Common myeloid progenitor, CD34-positive (primary cell): Measurements from ENCODE around the gene PRR14.
A peak's percentile ranks its signal among the peaks of the same experiment; 100 is the strongest.

ENCODE experiments used
- CTCF ChIA-PET: fragments of 350-600 bp; sonication (Branson Sonifier 250); formaldehyde crosslinking; loops from one replicate; lab custom pipeline; 2021; ENCODE audit warnings: antibody characterized with exemption; lab: Charles Lee
- POLR2A ChIA-PET: fragments of 350-600 bp; sonication (Branson Sonifier 250); formaldehyde crosslinking; loops from one replicate; lab custom pipeline; 2021; ENCODE audit warnings: antibody characterized with exemption; lab: Charles Lee
- DNase-seq, 3 donors: peaks; one replicate each; pipeline versions ENCODE4 v3.0.0 to v3.0.0-alpha.2; 2013
- H3K27ac ChIP-seq, 2 experiments: 1 replicate in 1 of 2; 2 replicates in 1 of 2; pipeline ENCODE4 v1.7.0; 2013; ENCODE audit warnings: inconsistent platforms in 2 of 2, low read length in 2 of 2, mild to moderate bottlenecking in 2 of 2, low read depth in 1 of 2, moderate library complexity in 1 of 2; ENCODE audit not compliant: severe bottlenecking in 2 of 2, insufficient read depth in 1 of 2, poor library complexity in 1 of 2
- H3K27me3 ChIP-seq, 5 experiments: replicated peaks in 2 of 5; 1 replicate in 3 of 5; 2 replicates in 2 of 5; pipeline versions ENCODE4 v1.6.1 to v1.7.0; 2013; ENCODE audit warnings: low read length in 4 of 5, mild to moderate bottlenecking in 2 of 5, moderate library complexity in 2 of 5, inconsistent platforms in 1 of 5; ENCODE audit not compliant: insufficient read depth in 5 of 5, control insufficient read depth in 4 of 5
- H3K36me3 ChIP-seq, 4 experiments: 1 replicate in 2 of 4; 2 replicates in 2 of 4; pipeline versions ENCODE4 v1.6.1 to v1.7.0; 2013; ENCODE audit warnings: low read length in 3 of 4, control low read depth in 1 of 4, mild to moderate bottlenecking in 1 of 4; ENCODE audit not compliant: control insufficient read depth in 4 of 4, insufficient read depth in 4 of 4
- H3K4me1 ChIP-seq, 4 experiments: 1 replicate in 3 of 4; 2 replicates in 1 of 4; pipeline versions ENCODE4 v1.6.1 to v1.7.1; 2013; ENCODE audit warnings: low read length in 3 of 4, mild to moderate bottlenecking in 3 of 4, control low read depth in 1 of 4, inconsistent platforms in 1 of 4, moderate library complexity in 1 of 4; ENCODE audit not compliant: control insufficient read depth in 4 of 4, insufficient read depth in 4 of 4; ENCODE audit errors: control extremely low read depth in 1 of 4
- H3K4me3 ChIP-seq, 7 experiments: 1 replicate in 4 of 7; 2 replicates in 3 of 7; pipeline versions ENCODE4 v1.5.1 to v1.7.0; 2013; ENCODE audit warnings: mild to moderate bottlenecking in 7 of 7, low read length in 6 of 7, moderate library complexity in 6 of 7, inconsistent platforms in 2 of 7, low read depth in 2 of 7, control low read depth in 1 of 7; ENCODE audit not compliant: insufficient read depth in 4 of 7, control insufficient read depth in 1 of 7; ENCODE audit errors: extremely low read depth in 1 of 7
- H3K9me3 ChIP-seq, 5 experiments: 1 replicate in 4 of 5; 2 replicates in 1 of 5; pipeline versions ENCODE4 v1.6.1 to v1.7.1; 2013; ENCODE audit warnings: low read length in 4 of 5, mild to moderate bottlenecking in 2 of 5, inconsistent platforms in 1 of 5, low read depth in 1 of 5, moderate library complexity in 1 of 5; ENCODE audit not compliant: control insufficient read depth in 4 of 5, insufficient read depth in 2 of 5; ENCODE audit errors: control extremely low read depth in 1 of 5
- WGBS: methylation state at CpG from one replicate; pipeline ENCODE4 v1.1.5; 2013; ENCODE audit not compliant: insufficient coverage; 5-methylcytosine and 5-hydroxymethylcytosine counted together

The PRR14 gene

DNA sequence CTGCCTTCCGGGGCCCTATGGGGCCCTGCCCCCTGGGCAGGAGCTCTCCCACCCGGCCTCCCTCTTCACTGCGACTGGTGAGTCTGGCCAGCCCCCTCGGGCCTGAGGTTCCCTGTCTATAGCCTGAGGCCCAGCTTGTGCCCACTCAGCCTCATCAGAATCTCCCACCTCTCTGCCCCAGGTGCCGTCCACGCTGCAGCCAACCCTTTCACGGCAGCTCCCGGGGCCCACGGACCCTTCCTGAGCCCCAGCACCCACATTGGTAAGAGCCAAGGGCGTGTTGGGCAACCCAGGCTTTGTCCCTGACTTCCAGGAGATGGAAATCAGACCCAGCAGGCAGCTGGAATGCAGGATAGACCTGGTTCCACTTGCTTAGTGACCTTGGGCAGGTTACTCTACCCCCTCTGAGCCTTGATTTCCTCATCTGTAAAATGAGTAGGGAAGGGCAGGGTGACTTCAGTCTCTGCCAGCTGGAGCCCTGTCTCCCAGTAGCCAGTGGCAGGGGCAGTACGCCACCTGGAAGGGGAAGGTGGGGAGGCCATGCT is 16.7 kb downstream of the PRR14 start:
- H3K27ac ChIP-seq, result peak overlapping the region in 1 of 2 experiments; percentile 22
- 100% methylated on average over 11 of the region's 11 CpGs for WGBS
- no peak for DNase-seq
- no peaks in the 10 kb centered on the region for H3K4me1 ChIP-seq
- no peaks in the 10 kb centered on the region for H3K27me3 ChIP-seq
- peaks cover 10 to 83% (median 72%) of the 10 kb centered on the region in 4 experiments for H3K36me3 ChIP-seq
- ChIA-PET POLR2A (interaction anchor here (0.5 to 1.7 kb wide), 3 partner anchors 9 to 601 kb away, joined by 3 to 6 read pairs (median 4); partner anchors contain the start of gene FBRS), CTCF (interaction anchor here (2.5 to 6.2 kb wide), 2 partner anchors 11 to 25 kb away, joined by 5 to 54 read pairs; no protein-coding TSS in a partner anchor)
- no peak overlapping the region for H3K4me3 ChIP-seq
- no peaks in the 10 kb centered on the region for H3K9me3 ChIP-seq

- Histone ChIP-seq H3K4me3 (no peak overlapping the region), H3K36me3 (peaks cover 7 to 73% (median 62%) of the 10 kb centered on the region in 4 experiments), H3K27ac (no peak overlapping the region), H3K27me3 (no peaks in the 10 kb centered on the region), H3K4me1 (no peaks in the 10 kb centered on the region), H3K9me3 (no peaks in the 10 kb centered on the region)
- ChIA-PET POLR2A (interaction anchor here (0.7 to 1.7 kb wide), 3 partner anchors 8 to 17 kb away, joined by 3 to 6 read pairs (median 3); partner anchors contain the start of gene FBRS), CTCF (interaction anchor here (2.5 to 6.2 kb wide), 2 partner anchors 10 to 24 kb away, joined by 5 to 54 read pairs; no protein-coding TSS in a partner anchor)
- no peak for DNase-seq
- 96% methylated on average over 12 of the region's 12 CpGs for WGBS
Observed at GRCh38 chr16:30668393-30668792, 17.6 kb downstream of the PRR14 start.

DNA sequence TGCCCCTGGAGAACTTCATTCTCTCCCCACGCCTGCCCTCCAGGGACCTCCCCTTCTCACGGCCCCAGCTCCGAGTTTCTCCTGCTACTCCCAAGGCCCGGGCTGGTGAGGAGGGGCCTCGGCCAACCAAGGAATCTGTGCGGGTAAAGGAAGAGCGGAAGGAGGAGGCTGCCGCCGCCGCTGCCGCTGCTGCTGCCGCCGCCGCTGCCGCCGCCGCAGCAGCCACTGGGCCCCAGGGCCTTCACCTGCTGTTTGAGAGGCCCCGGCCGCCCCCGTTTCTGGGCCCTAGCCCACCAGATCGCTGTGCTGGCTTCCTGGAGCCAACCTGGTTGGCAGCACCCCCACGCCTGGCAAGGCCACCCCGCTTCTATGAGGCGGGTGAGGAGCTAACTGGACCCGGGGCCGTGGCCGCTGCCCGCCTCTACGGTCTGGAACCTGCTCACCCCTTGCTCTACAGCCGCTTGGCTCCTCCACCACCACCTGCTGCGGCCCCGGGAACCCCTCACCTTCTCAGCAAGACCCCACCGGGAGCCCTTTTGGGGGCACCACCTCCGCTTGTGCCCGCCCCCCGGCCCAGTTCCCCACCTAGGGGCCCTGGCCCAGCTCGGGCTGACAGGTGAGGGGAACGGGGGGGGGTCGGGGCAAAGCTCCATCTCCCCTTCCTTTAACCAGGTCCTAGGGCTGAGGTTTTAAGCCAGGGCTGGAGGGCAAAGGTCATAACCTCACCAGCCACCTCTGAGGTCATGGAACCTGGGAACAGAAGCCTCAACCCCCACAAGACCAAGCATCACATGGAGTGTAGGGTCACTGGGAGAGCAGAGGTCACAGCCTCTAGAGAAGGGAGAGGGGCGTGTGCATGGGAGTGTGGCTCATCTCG is 18.5 kb downstream of the PRR14 start:
- ChIA-PET POLR2A (interaction anchor here (0.6 to 1.7 kb wide), 5 partner anchors 8 to 47 kb away, joined by 3 to 6 read pairs (median 4); partner anchors contain the start of gene FBRS), CTCF (interaction anchor here (1.9 to 6.2 kb wide), 3 partner anchors 9 to 24 kb away, joined by 5 to 54 read pairs (median 7); no protein-coding TSS in a partner anchor)
- Histone ChIP-seq H3K9me3 (no peaks in the 10 kb centered on the region), H3K4me3 (no peak overlapping the region), H3K36me3 (peaks cover 7 to 67% (median 57%) of the 10 kb centered on the region in 4 experiments), H3K4me1 (no peaks in the 10 kb centered on the region), H3K27me3 (no peaks in the 10 kb centered on the region), H3K27ac (no peak overlapping the region)
- WGBS, result 90% methylated on average over 17 of the region's 41 CpGs
- no peak for DNase-seq

DNA sequence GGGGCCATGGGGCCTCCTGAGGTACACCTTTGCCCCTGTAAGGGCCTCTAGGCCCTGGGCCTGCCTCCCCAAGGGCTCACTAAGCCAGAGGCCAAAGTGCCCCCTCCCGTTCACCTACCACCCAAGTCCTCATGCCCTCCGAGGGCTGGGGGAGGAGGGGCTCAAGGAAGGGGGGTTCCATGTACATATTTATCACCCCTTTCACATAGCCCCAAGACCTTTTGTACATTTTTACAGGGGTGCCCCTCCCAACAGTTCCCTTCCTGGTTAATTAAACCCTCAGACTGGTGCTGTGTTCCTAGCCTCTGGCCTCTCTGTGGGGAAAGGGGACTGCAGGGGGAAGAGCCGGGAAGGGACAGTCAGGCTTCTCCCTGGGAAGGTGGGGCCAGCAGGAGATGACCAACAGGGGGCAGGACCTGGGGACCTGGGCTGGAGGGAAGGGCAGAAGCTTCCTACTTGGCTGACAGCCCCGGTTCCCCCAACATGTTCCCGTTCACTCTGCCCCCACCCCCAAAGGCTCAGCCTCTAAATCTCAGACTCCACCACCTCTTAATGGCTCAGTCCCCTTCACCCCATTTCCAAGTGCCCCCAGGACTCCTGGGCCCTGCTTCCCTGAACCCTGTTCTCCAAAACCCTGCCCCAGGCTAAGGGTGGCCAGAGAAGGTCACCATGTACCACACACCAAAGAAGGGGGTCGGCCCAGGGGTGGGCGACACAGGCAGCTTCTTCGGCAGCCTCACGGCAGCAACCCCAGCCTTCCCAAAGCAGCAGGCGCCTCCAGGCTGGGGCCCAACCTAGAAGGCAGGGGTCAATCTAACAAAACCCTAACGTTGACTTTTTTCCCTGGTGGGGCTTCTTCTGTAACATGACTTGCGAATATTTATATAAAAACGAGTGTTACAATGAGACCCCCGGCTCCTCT is 19.4 kb downstream of the PRR14 start:
- Histone ChIP-seq H3K27me3 (no peaks in the 10 kb centered on the region), H3K9me3 (no peaks in the 10 kb centered on the region), H3K36me3 (peaks cover 7 to 58% (median 51%) of the 10 kb centered on the region in 4 experiments), H3K27ac (no peak overlapping the region), H3K4me1 (no peaks in the 10 kb centered on the region), H3K4me3 (no peak overlapping the region)
- ChIA-PET CTCF (interaction anchor here (1.9 kb wide), 1 partner anchor 24 kb away, joined by 7 read pairs; no protein-coding TSS in a partner anchor), POLR2A (interaction anchor here (0.6 to 1.6 kb wide), 3 partner anchors 9 to 46 kb away, joined by 3 to 5 read pairs (median 4); no protein-coding TSS in a partner anchor)
- DNase-seq, result no peak
- 82% methylated on average over 6 of the region's 14 CpGs for WGBS

DNA sequence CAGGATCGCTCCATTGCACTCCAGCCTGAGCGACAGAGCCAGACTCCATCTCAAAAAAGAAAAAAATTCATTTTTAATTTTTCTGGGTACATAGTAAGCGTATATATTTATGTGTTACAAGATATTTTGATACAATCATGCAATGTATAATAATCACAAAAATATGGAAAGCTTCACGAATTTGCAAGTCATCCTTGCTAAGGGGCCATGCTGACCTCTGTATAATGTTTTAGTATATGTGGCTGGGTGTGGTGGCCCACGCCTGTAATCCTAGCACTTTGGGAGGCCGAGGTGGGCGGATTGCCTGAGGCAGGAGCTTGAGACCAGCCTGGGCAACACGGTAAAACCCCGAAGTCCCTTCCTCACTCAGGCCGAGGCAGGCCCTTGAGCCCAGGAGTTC is 24.4 kb downstream of the PRR14 start:
- H3K27ac ChIP-seq, result no peak overlapping the region
- POLR2A ChIA-PET, result interaction anchor here (1.4 kb wide), 1 partner anchor 15 kb away, joined by 3 read pairs; no protein-coding TSS in a partner anchor
- no peaks in the 10 kb centered on the region for H3K27me3 ChIP-seq
- peaks cover 0 to 8% (median 7%) of the 10 kb centered on the region in 4 experiments for H3K36me3 ChIP-seq
- WGBS, result 95% methylated on average over 7 of the region's 10 CpGs
- H3K9me3 ChIP-seq, result no peaks in the 10 kb centered on the region
- no peak overlapping the region for H3K4me3 ChIP-seq
- no peaks in the 10 kb centered on the region for H3K4me1 ChIP-seq
- CTCF ChIA-PET, result interaction anchor here (0.9 to 4.7 kb wide), 5 partner anchors 9 to 258 kb away, joined by 3 to 31 read pairs (median 4); no protein-coding TSS in a partner anchor
- DNase-seq, result no peak

DNA sequence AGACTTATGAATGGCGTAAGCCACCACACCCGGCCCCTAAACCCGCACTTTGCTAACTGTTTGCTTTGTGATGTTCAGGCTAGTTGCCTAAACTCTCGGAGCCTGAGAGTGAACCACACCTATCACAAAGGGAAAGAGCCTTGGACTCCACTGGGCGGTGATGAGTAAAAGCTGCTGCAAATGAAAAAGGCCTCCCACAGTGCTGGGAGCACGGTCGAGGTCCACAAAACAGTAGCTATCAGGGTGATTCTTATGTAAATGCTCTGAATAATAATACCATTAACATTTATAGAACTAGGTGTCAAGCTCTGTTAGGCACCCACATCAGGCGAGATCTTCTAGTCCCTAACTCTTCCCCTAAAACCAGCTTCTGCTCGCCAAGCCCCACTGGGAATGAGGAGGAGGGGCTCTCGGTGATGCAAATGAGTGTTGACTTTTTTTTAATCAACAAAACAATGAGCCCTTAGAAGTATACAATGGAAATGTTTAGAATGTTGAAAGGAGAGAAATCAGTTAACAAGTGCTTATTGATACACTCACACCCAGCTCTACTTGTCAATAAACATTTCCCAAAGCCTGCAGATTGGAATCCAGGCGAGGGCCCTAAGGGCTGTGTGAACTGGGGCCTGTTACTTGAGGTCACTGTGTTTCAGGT is 27.3 kb downstream of the PRR14 start:
- no peaks in the 10 kb centered on the region for H3K27me3 ChIP-seq
- no peaks in the 10 kb centered on the region for H3K4me1 ChIP-seq
- no peak overlapping the region for H3K27ac ChIP-seq
- ChIA-PET POLR2A (interaction anchor here (1.1 kb wide), 1 partner anchor 19 kb away, joined by 3 read pairs; no protein-coding TSS in a partner anchor), CTCF (interaction anchor here (1.1 to 4.7 kb wide), 5 partner anchors 10 to 70 kb away, joined by 3 to 31 read pairs (median 3); partner anchors contain the start of genes PHKG2 and PRR14)
- DNase-seq, result no peak
- no peaks in the 10 kb centered on the region for H3K9me3 ChIP-seq
- H3K36me3 ChIP-seq, result no peaks in the 10 kb centered on the region
- 100% methylated on average over 3 of the region's 11 CpGs for WGBS
- no peak overlapping the region for H3K4me3 ChIP-seq
